Measurements from ENCODE around the gene ZNF280D. TPM values are rescaled to one million over a fixed set of nuclear protein-coding genes. Genes with fewer than 3 reads are reported as not detected.

Gene ZNF280D
- total RNA-seq, 1 donor, result 50.7 TPM

GRCh38 chr15:56674857-56675256 lies 58.5 kb downstream of the ZNF280D start:
- Histone ChIP-seq H3K36me3 (ENCODE audit: insufficient read depth, low read length) (peaks cover 8% of the 10 kb centered on the region), H3K4me3 (ENCODE audit: insufficient read depth, low read length) (no peak overlapping the region), H3K79me2 (ENCODE audit: insufficient read depth, low read length) (no peaks in the 10 kb centered on the region), H3K4me1 (ENCODE audit: insufficient read depth, low read length) (peaks cover 4% of the 10 kb centered on the region), H3K9me3 (ENCODE audit: low read depth, low read length) (no peaks in the 10 kb centered on the region), H3K4me2 (ENCODE audit: insufficient read depth, low read length) (no peak overlapping the region), H3K27me3 (ENCODE audit: insufficient read depth, low read length) (no peaks in the 10 kb centered on the region), H2AFZ (ENCODE audit: low read length) (no peak overlapping the region), H4K20me1 (ENCODE audit: insufficient read depth, low read length) (no peaks in the 10 kb centered on the region), H3K27ac (ENCODE audit: low read depth, low read length) (no peak overlapping the region)
- no peak for DNase-seq (ENCODE audit: insufficient read length, low spot score, missing footprints)
- TF ChIP-seq CTCF (IDR thresholded peaks at IDR 0.05; ENCODE audit: extremely low read depth, low read depth, low read length), result no peak

- Histone ChIP-seq H3K4me3 (ENCODE audit: insufficient read depth, low read length) (no peak overlapping the region), H3K27me3 (ENCODE audit: insufficient read depth, low read length) (no peaks in the 10 kb centered on the region), H3K9me3 (ENCODE audit: low read depth, low read length) (no peaks in the 10 kb centered on the region), H3K79me2 (ENCODE audit: insufficient read depth, low read length) (no peaks in the 10 kb centered on the region), H2AFZ (ENCODE audit: low read length) (no peak overlapping the region), H3K4me2 (ENCODE audit: insufficient read depth, low read length) (no peak overlapping the region), H3K27ac (ENCODE audit: low read depth, low read length) (no peak overlapping the region), H3K4me1 (ENCODE audit: insufficient read depth, low read length) (peaks cover 4% of the 10 kb centered on the region), H3K36me3 (ENCODE audit: insufficient read depth, low read length) (peaks cover 10% of the 10 kb centered on the region), H4K20me1 (ENCODE audit: insufficient read depth, low read length) (no peaks in the 10 kb centered on the region)
- TF ChIP-seq CTCF (IDR thresholded peaks at IDR 0.05; ENCODE audit: extremely low read depth, low read depth, low read length), result no peak
- no peak for DNase-seq (ENCODE audit: insufficient read length, low spot score, missing footprints)
Observed at GRCh38 chr15:56672721-56673120, 60.6 kb downstream of the ZNF280D start.

GRCh38 chr15:56667517-56667916 lies 65.8 kb downstream of the ZNF280D start:
- Histone ChIP-seq H3K27ac (ENCODE audit: low read depth, low read length) (no peak overlapping the region), H3K9me3 (ENCODE audit: low read depth, low read length) (no peaks in the 10 kb centered on the region), H3K4me2 (ENCODE audit: insufficient read depth, low read length) (no peak overlapping the region), H2AFZ (ENCODE audit: low read length) (no peak overlapping the region), H3K4me1 (ENCODE audit: insufficient read depth, low read length) (no peaks in the 10 kb centered on the region), H4K20me1 (ENCODE audit: insufficient read depth, low read length) (no peaks in the 10 kb centered on the region), H3K27me3 (ENCODE audit: insufficient read depth, low read length) (no peaks in the 10 kb centered on the region), H3K79me2 (ENCODE audit: insufficient read depth, low read length) (no peaks in the 10 kb centered on the region), H3K36me3 (ENCODE audit: insufficient read depth, low read length) (peaks cover 48% of the 10 kb centered on the region), H3K4me3 (ENCODE audit: insufficient read depth, low read length) (no peak overlapping the region)
- TF ChIP-seq CTCF (IDR thresholded peaks at IDR 0.05; ENCODE audit: extremely low read depth, low read depth, low read length), result no peak
- DNase-seq (ENCODE audit: insufficient read length, low spot score, missing footprints), result no peak

GRCh38 chr15:56660943-56661342 lies 72.4 kb downstream of the ZNF280D start:
- Histone ChIP-seq H3K9me3 (ENCODE audit: low read depth, low read length) (no peaks in the 10 kb centered on the region), H4K20me1 (ENCODE audit: insufficient read depth, low read length) (no peaks in the 10 kb centered on the region), H3K79me2 (ENCODE audit: insufficient read depth, low read length) (no peaks in the 10 kb centered on the region), H3K36me3 (ENCODE audit: insufficient read depth, low read length) (peaks cover 26% of the 10 kb centered on the region), H3K4me2 (ENCODE audit: insufficient read depth, low read length) (no peak overlapping the region), H3K4me1 (ENCODE audit: insufficient read depth, low read length) (no peaks in the 10 kb centered on the region), H3K4me3 (ENCODE audit: insufficient read depth, low read length) (no peak overlapping the region), H3K27ac (ENCODE audit: low read depth, low read length) (no peak overlapping the region), H2AFZ (ENCODE audit: low read length) (no peak overlapping the region), H3K27me3 (ENCODE audit: insufficient read depth, low read length) (no peaks in the 10 kb centered on the region)
- no peak for DNase-seq (ENCODE audit: insufficient read length, low spot score, missing footprints)
- no peak for TF ChIP-seq CTCF (IDR thresholded peaks at IDR 0.05; ENCODE audit: extremely low read depth, low read depth, low read length)
